ENCODE measurements around the gene DOK3. TPM values are rescaled to one million over a fixed set of nuclear protein-coding genes. Genes with fewer than 3 reads are reported as not detected.

The DOK3 gene
- total and polyA plus RNA-seq, 2 experiments from 2014 or later = 2.2 to 11.1 TPM

GRCh38 chr5:177457852-177458681, 51.6 kb downstream of the DOK3 start:
- 0 out of 2 replicates have a peak overlapping the region, but pooled peaks have one; percentile 72 for H3K27ac ChIP-seq (ENCODE audit: low read depth)
- H3K4me1 ChIP-seq (ENCODE audit: insufficient read depth) = peaks cover 19% of the 10 kb centered on the region
- peaks cover 3% of the 10 kb centered on the region for H3K79me2 ChIP-seq (replicated peaks; ENCODE audit: insufficient read depth)
- H3K27me3 ChIP-seq (ENCODE audit: insufficient read depth) = peaks cover 11% of the 10 kb centered on the region
- H3K27ac Mint-ChIP-seq = no peak overlapping the region
- H3K4me3 ChIP-seq = no peak overlapping the region
- H3F3A ChIP-seq (replicated peaks; ENCODE audit: low read depth) = peaks cover 48% of the 10 kb centered on the region
- H3K9me2 ChIP-seq (ENCODE audit: insufficient read depth) = no peaks in the 10 kb centered on the region
- peaks cover 55% of the 10 kb centered on the region for H3K36me3 Mint-ChIP-seq (ENCODE audit: low read depth)
- H2AFZ ChIP-seq = no peak overlapping the region
- peaks cover 24% of the 10 kb centered on the region for H4K20me1 ChIP-seq (replicated peaks; ENCODE audit: insufficient read depth)
- ATAC-seq (no peak), DNase-seq (ENCODE audit: low spot score) (no peak)
- peaks cover 23% of the 10 kb centered on the region for H3K36me3 ChIP-seq (ENCODE audit: insufficient read depth)
- no peak overlapping the region for H3K4me3 Mint-ChIP-seq
- H3K27me3 Mint-ChIP-seq (ENCODE audit: insufficient read depth, low read depth, poor library complexity) = peaks cover 47% of the 10 kb centered on the region
- peaks cover 3% of the 10 kb centered on the region; the same call in 2 of the 3 replicates for H3K9me3 Mint-ChIP-seq
- H3K4me1 Mint-ChIP-seq = peaks cover 23% of the 10 kb centered on the region
- TF ChIP-seq JUNB (IDR thresholded peaks at IDR 0.05; ENCODE audit: unreplicated experiment) = no peak
- no peak for TF ChIP-seq ETS1 (IDR thresholded peaks at IDR 0.05)
- no peak for TF ChIP-seq EZH2phosphoT487 (IDR thresholded peaks at IDR 0.05; ENCODE audit: unreplicated experiment)
- no peak for TF ChIP-seq REST (IDR thresholded peaks at IDR 0.05; ENCODE audit: unreplicated experiment)
- no peak for TF ChIP-seq POLR2AphosphoS5 (IDR thresholded peaks at IDR 0.05; ENCODE audit: low read depth)
- no peak for TF ChIP-seq ZNF331 (CRISPR knock-in tag; IDR thresholded peaks at IDR 0.05; ENCODE audit: low read depth)
- no peak for TF ChIP-seq NANOG (IDR thresholded peaks at IDR 0.05; ENCODE audit: borderline replicate concordance)
- no peak for TF ChIP-seq EZH2 (IDR thresholded peaks at IDR 0.05; ENCODE audit: low read depth, unreplicated experiment)
- TF ChIP-seq ZNF462 (CRISPR knock-in tag; IDR thresholded peaks at IDR 0.05) = no peak
- no peak for TF ChIP-seq STAT1 (IDR thresholded peaks at IDR 0.05; ENCODE audit: unreplicated experiment)
- no peak for TF ChIP-seq ZNF114 (CRISPR knock-in tag; IDR thresholded peaks at IDR 0.05)
- TF ChIP-seq CTCF (conservative IDR thresholded peaks at IDR 0.05; ENCODE audit: low read depth in 2 of 2) = no peak
- no peak overlapping the region for H3K4me2 ChIP-seq
